Measurements from ENCODE around the gene ST6GALNAC3. TPM values are rescaled to one million over a fixed set of nuclear protein-coding genes. Genes with fewer than 3 reads are reported as not detected.

ST6GALNAC3 gene
- total RNA-seq, 1 experiment from 2014 or later, result 4.8 TPM

DNA sequence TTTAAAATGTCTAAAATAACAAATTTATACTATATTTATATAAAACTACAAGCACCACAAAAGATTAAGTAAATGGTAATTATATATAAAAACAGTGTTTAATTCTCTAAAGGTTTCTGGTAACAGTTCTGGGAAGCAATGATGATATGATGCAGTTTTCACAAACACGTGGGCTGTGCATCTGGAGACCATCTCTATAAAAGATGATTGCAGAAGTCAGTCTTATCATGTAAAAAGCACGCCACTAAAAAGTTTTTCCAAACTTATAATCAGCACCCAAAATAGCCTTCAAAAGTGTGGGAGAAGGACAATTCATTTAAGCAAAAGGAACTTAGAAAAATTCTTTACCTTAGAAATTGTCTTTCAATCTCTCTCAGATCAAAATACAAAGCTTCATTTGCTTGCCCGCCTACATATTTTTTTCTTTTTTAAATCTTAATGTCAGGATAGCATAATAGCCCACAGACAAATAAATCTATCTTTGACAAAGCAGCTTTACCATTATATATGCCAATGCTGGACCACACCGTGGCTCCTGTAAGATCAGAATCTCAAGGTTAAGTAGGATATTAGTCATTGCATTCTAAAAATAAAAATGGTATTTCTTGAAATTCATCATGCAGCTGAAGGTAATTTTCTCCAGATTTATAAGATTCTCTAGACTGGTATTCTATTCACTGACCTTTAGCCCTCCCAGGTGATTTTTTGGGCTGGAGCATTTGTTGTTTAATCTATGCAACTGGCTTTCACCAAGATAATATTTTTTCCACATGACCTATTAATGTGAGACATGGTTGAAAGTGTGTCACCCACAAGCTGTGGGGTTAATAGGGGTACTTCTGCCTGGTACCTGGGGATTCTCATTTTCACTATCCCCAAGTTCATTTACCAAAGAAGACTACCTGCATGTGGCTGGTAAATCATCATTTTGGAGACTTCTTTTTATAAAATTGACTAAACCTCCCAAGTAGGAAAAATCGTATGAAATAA lies 603.2 kb downstream of the ST6GALNAC3 start:
- Histone ChIP-seq H3K27ac (ENCODE audit: low read length) (no peak overlapping the region), H3K27me3 (ENCODE audit: low read length) (no peaks in the 10 kb centered on the region), H3K9ac (ENCODE audit: low read length) (no peak overlapping the region), H3K9me3 (ENCODE audit: low read length) (no peaks in the 10 kb centered on the region), H3K4me1 (ENCODE audit: low read length) (no peaks in the 10 kb centered on the region), H4K20me1 (ENCODE audit: insufficient read depth, low read depth, low read length) (no peaks in the 10 kb centered on the region), H3K9me2 (replicated peaks; ENCODE audit: insufficient read depth, low read length) (no peaks in the 10 kb centered on the region), H3K36me3 (ENCODE audit: insufficient read depth, low read length) (no peaks in the 10 kb centered on the region), H3K4me3 (ENCODE audit: low read length) (no peak overlapping the region), H2AFZ (ENCODE audit: low read length) (no peak overlapping the region), H3K4me2 (ENCODE audit: low read depth, low read length, poor library complexity, severe bottlenecking) (no peak overlapping the region), H3K79me2 (ENCODE audit: low read length) (no peaks in the 10 kb centered on the region)
- DNase-seq, result no peak

GRCh38 chr1:76679534-76680152 lies 605.1 kb downstream of the ST6GALNAC3 start:
- Histone ChIP-seq H2AFZ (ENCODE audit: low read length) (no peak overlapping the region), H3K79me2 (ENCODE audit: low read length) (no peaks in the 10 kb centered on the region), H3K36me3 (ENCODE audit: insufficient read depth, low read length) (no peaks in the 10 kb centered on the region), H3K27ac (ENCODE audit: low read length) (no peak overlapping the region), H3K9me3 (ENCODE audit: low read length) (no peaks in the 10 kb centered on the region), H3K4me3 (ENCODE audit: low read length) (no peak overlapping the region), H3K9me2 (replicated peaks; ENCODE audit: insufficient read depth, low read length) (no peaks in the 10 kb centered on the region), H3K9ac (ENCODE audit: low read length) (no peak overlapping the region), H4K20me1 (ENCODE audit: insufficient read depth, low read depth, low read length) (no peaks in the 10 kb centered on the region), H3K4me2 (ENCODE audit: low read depth, low read length, poor library complexity, severe bottlenecking) (no peak overlapping the region), H3K27me3 (ENCODE audit: low read length) (no peaks in the 10 kb centered on the region), H3K4me1 (ENCODE audit: low read length) (no peaks in the 10 kb centered on the region)
- no peak for DNase-seq

GRCh38 chr1:76680651-76681050 lies 606.1 kb downstream of the ST6GALNAC3 start:
- Histone ChIP-seq H3K27me3 (ENCODE audit: low read length) (no peaks in the 10 kb centered on the region), H3K4me3 (ENCODE audit: low read length) (no peak overlapping the region), H3K27ac (ENCODE audit: low read length) (no peak overlapping the region), H3K9me2 (replicated peaks; ENCODE audit: insufficient read depth, low read length) (no peaks in the 10 kb centered on the region), H4K20me1 (ENCODE audit: insufficient read depth, low read depth, low read length) (no peaks in the 10 kb centered on the region), H3K36me3 (ENCODE audit: insufficient read depth, low read length) (no peaks in the 10 kb centered on the region), H2AFZ (ENCODE audit: low read length) (no peak overlapping the region), H3K4me2 (ENCODE audit: low read depth, low read length, poor library complexity, severe bottlenecking) (no peak overlapping the region), H3K79me2 (ENCODE audit: low read length) (no peaks in the 10 kb centered on the region), H3K9me3 (ENCODE audit: low read length) (no peaks in the 10 kb centered on the region), H3K4me1 (ENCODE audit: low read length) (no peaks in the 10 kb centered on the region), H3K9ac (ENCODE audit: low read length) (no peak overlapping the region)
- no peak for DNase-seq

GRCh38 chr1:76682138-76682537 lies 607.6 kb downstream of the ST6GALNAC3 start:
- H3K4me1 ChIP-seq (ENCODE audit: low read length), result no peaks in the 10 kb centered on the region
- H3K79me2 ChIP-seq (ENCODE audit: low read length), result no peaks in the 10 kb centered on the region
- no peak overlapping the region for H3K4me2 ChIP-seq (ENCODE audit: low read depth, low read length, poor library complexity, severe bottlenecking)
- no peaks in the 10 kb centered on the region for H3K9me3 ChIP-seq (ENCODE audit: low read length)
- no peaks in the 10 kb centered on the region for H3K36me3 ChIP-seq (ENCODE audit: insufficient read depth, low read length)
- no peaks in the 10 kb centered on the region for H3K9me2 ChIP-seq (replicated peaks; ENCODE audit: insufficient read depth, low read length)
- H3K27me3 ChIP-seq (ENCODE audit: low read length), result no peaks in the 10 kb centered on the region
- H4K20me1 ChIP-seq (ENCODE audit: insufficient read depth, low read depth, low read length), result no peaks in the 10 kb centered on the region
- H3K27ac ChIP-seq (ENCODE audit: low read length), result no peak overlapping the region
- H3K4me3 ChIP-seq (ENCODE audit: low read length), result no peak overlapping the region
- no peak overlapping the region for H2AFZ ChIP-seq (ENCODE audit: low read length)
- H3K9ac ChIP-seq (ENCODE audit: low read length), result no peak overlapping the region
- no peak for DNase-seq

Other genes starting within 250 kb of the ST6GALNAC3 start
- not detected in 2 replicates for gene ASB17, start 142.3 kb upstream of the ST6GALNAC3 start, total RNA-seq (2014; rRNA removed; shearing (Covaris generic); ENCODE audit: low replicate concordance)